ENCODE results near the gene SCT.

DNA sequence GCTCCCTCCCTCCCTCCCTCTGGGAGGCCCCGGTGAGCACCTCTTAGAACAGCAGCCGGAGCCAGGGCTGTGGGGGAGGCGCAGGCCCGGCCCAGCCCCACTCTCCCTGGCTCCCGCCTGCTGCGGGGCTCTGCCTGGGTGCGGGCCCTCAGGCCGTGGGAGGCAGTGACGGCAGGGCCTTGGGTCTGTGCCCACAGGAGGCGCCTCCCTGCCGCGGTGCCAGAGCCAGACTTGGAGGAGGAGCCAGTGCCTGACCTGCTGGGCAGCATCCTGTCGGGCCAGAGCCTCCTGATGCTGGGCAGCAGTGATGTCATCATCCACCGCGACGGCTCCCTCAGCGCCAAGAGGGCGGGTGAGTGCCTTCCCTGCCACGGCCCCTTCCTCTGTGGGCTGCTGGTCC is 20.7 kb downstream of the SCT start:
- TF ChIP-seq POLR2AphosphoS5 (IDR thresholded peaks at IDR 0.05; ENCODE audit: borderline replicate concordance, low read depth, low read length) (no peak), EZH2 (IDR thresholded peaks at IDR 0.05) (no peak), FOXP2 (optimal IDR thresholded peaks at IDR 0.05; ENCODE audit: control extremely low read depth, extremely low read length, insufficient read depth) (no peak)
